Transverse colon (tissue), 4 donors: ENCODE data around the gene STEAP3.

Experiments used
- EP300 ChIP-seq: sonication (generic); formaldehyde crosslinking; IDR thresholded peaks from one replicate; pipeline ENCODE4 v1.6.1; 2017; ENCODE audit warnings: antibody characterized with exemption, low read depth
- POLR2A ChIP-seq: fragments of 450-650 bp; IDR thresholded peaks from one replicate; pipeline ENCODE4 v1.6.1; 2016; ENCODE audit warnings: antibody characterized with exemption, mild to moderate bottlenecking, moderate library complexity
- POLR2AphosphoS5 ChIP-seq, 3 donors: sonication (generic); formaldehyde crosslinking; IDR thresholded peaks; one replicate each; pipeline ENCODE4 v1.6.1; 2016; ENCODE audit warnings: antibody characterized with exemption in 3 of 3
- TF ChIP-seq, protein P1 (sequence below), 5 experiments: fragments of 200-600 bp in 3 of 5; fragments of 450-650 bp in 2 of 5; sonication (generic) in 3 of 5; IDR thresholded peaks; 1 replicate in 2 of 5; 2 replicates in 3 of 5; pipeline ENCODE4 v1.5.1; 2016 to 2017; ENCODE audit warnings: antibody characterized with exemption in 5 of 5, inconsistent platforms in 3 of 5, mild to moderate bottlenecking in 2 of 5, moderate library complexity in 1 of 5

DNA sequence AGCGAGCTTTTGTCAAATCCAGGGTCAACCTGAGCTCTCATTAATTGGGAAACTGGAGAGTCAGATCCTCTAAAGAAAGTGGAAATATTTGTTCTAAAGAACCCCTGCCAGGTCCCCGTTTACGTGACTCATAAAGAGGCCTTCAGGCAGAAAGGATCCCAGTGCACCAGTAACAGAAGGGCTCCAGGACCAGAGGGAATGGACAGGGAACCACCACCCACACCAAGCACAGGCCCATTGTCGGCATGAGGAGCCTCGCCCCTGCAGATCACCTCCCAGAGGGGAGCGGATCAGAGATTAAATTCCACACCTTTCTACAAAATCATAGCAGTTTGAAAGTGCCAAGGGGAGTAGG, 48.7 kb upstream of the STEAP3 start:
- TF ChIP-seq POLR2A (no peak), EP300 (no peak), POLR2AphosphoS5 (IDR thresholded peaks at IDR 0.05) (no peak)
- TF ChIP-seq, protein P1, sequence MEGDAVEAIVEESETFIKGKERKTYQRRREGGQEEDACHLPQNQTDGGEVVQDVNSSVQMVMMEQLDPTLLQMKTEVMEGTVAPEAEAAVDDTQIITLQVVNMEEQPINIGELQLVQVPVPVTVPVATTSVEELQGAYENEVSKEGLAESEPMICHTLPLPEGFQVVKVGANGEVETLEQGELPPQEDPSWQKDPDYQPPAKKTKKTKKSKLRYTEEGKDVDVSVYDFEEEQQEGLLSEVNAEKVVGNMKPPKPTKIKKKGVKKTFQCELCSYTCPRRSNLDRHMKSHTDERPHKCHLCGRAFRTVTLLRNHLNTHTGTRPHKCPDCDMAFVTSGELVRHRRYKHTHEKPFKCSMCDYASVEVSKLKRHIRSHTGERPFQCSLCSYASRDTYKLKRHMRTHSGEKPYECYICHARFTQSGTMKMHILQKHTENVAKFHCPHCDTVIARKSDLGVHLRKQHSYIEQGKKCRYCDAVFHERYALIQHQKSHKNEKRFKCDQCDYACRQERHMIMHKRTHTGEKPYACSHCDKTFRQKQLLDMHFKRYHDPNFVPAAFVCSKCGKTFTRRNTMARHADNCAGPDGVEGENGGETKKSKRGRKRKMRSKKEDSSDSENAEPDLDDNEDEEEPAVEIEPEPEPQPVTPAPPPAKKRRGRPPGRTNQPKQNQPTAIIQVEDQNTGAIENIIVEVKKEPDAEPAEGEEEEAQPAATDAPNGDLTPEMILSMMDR (IDR thresholded peaks at IDR 0.05), result no peak
